CD4-positive, alpha-beta T cell treated with Interleukin-4 for 4 hours (primary cell): ENCODE measurements around the gene MAP3K6.
A peak's percentile ranks its signal among the peaks of the same experiment; 100 is the strongest.

Experiments used
- DNase-seq: peaks from one replicate; pipeline ENCODE4 v3.0.0-alpha.2; 2020

MAP3K6 gene

GRCh38 chr1:27351541-27352107 lies 15.1 kb downstream of the MAP3K6 start:
- no peak for DNase-seq

DNA sequence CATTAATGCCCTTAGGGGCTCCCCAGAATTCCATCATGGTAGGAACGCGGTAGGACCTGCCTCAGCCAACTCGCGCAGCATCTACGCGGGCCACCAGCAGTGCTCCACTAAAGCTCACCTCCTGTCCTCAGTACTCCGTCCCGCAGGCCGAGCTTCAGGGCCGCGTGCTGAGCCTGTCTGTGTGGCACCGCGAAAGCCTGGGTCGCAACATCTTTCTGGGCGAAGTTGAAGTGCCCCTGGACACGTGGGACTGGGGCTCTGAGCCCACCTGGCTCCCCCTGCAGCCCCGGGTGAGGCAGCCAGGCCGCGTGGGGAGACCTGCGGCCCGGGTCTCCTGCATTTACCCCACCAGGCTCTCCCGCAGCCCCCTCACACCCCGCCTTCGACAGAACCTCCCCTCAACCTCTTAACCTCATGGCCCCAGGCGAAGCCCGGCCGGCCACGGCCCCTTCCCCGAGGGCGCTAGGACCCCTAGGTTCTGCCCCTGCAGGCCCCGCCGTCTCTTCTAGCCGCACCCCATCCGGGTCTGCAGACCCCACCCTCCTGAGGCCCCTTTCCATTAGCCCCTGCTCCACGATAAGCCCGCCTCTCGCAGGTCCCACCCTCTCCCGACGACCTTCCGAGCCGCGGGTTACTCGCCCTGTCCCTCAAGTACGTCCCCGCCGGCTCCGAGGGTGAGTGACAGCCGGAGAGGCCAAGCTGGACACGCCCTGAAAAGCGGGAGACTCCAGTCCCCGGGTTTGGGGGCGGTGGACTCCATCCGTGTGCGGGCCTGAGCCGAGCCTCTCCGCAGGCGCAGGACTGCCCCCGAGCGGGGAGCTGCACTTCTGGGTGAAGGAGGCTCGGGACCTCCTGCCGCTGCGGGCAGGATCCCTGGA lies 15.9 kb downstream of the MAP3K6 start:
- DNase-seq = no peak

DNA sequence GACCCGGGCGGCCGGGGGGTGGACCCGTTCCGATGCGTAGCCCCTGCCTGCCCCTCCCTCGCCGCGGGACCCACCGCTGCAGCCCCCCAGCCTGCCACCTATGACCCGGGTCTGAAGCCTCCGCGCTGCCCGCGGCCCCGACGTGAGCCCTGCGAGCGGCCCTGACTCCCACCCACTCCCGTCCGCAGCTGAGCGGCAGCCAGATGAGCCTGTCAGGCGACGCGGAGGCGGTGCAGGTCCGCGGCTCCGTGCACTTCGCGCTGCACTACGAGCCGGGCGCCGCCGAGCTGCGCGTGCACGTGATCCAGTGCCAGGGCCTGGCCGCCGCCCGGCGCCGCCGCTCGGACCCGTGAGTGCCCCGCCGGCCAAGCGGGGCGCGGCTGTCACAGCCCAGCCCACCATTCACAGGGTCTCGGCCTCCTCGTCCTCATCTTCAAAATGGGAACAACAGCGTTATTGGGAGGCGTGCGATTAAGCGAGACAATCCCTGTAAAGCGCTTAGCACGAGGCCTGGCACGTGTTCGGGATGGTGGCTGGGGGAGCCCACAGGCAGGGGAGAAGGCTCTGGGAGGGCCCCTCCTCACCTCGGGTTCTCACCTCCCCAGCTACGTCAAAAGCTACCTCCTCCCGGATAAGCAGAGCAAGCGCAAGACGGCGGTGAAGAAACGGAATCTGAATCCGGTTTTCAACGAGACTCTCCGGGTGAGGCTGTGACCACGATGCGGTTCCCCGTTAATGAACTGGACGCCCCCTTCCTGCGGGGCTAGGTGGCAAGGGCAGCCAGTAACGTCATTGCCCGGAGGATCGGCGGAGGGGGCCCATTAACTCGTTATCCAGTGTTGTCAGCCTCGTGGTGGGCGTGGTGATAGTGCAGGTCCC lies 16.7 kb downstream of the MAP3K6 start:
- no peak for DNase-seq

- no peak for DNase-seq
Observed at GRCh38 chr1:27348861-27349783, 17.6 kb downstream of the MAP3K6 start.

- DNase-seq = no peak
Observed at GRCh38 chr1:27346991-27347624, 19.7 kb downstream of the MAP3K6 start.

GRCh38 chr1:27346357-27346756 lies 20.4 kb downstream of the MAP3K6 start:
- no peak for DNase-seq

GRCh38 chr1:27345272-27345671 lies 21.5 kb downstream of the MAP3K6 start:
- DNase-seq = no peak

DNA sequence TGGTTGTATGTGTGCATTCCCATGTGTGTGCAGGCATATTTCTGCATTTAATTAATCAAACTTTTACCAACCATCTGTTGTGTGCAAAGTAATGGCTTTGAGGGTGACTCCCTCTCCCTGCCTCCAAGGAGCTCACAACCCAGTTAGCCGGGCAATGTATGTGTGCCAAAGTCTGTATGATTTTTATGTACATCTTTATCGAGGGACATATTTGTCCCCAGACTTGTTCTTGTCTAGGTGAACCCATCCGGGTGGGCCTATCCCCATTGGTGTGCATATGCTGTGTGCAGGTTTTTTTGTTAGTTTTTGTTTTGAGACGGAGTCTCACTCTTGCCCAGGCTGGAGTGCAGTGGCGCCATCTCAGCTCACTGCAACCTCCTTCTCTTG lies 23.1 kb downstream of the MAP3K6 start:
- DNase-seq = no peak

- peak; percentile 90 for DNase-seq
Observed at GRCh38 chr1:27342778-27343638, 23.8 kb downstream of the MAP3K6 start.

DNA sequence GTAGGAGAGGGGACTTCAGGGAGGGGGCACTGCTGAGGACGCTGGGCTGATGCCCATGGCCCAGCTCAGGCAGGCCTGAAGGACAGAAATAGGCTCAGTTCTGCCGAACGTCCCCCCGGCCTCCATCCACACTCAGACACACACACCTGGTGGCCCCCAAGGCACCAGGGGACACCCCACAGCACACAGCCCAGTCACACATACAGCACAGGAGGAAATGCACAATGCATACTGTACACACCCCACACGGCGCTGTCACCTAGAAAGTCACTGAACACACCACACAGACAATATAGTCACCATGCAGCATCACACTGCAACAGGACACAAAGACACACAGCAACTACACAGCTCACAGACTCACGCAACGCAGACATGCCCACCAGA lies 24.4 kb downstream of the MAP3K6 start:
- peak; percentile 57 for DNase-seq

GRCh38 chr1:27341525-27342252 lies 25.1 kb downstream of the MAP3K6 start, which contains the start of gene SYTL1:
TSS of gene SYTL1 (plus strand) at chr1:27342022. CDS start at chr1:27345335, 3,313 bp downstream.
- DNase-seq = peak; percentile 65

DNA sequence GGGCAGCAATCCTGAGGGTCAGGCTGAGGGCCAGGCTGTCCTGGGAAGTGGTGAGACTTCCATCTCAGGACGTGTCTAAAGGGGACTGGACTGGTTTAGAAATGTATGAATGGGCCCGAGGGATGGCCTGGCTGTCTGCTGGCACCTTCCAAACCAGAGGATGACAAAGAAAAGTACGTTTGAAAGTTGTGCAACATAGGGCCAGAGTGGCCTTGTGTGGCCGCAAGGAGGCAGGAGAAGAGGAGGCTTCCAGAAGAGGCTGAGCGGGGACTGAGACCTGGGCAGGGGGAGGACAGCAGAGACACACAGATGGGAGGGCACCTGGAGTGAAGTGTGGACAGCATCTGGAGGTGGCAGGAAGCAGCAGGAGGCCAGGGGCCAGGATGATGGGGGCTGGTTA lies 27.5 kb downstream of the MAP3K6 start:
- no peak for DNase-seq

GRCh38 chr1:27338751-27339150 lies 28.0 kb downstream of the MAP3K6 start:
- DNase-seq = no peak

DNA sequence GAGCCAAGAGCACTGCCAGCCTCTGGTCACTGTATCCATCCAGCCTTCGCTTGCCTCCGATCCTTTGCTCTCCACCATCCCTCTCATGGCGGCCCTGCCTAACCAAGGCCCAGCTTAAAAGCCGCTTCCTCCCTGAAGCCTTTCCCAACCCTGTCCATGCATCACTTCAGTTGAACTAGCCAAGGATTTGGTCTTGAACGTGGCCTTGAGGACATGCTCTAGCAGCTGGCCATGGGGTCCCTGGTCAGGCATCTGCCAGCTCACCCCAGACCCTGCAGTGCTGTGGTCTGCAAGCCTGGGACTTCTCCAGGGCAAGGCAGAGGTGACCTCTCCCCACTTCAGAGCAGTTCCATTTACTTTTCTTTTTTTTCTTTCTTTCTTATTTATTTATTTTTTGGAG lies 30.0 kb downstream of the MAP3K6 start:
- DNase-seq = no peak

DNA sequence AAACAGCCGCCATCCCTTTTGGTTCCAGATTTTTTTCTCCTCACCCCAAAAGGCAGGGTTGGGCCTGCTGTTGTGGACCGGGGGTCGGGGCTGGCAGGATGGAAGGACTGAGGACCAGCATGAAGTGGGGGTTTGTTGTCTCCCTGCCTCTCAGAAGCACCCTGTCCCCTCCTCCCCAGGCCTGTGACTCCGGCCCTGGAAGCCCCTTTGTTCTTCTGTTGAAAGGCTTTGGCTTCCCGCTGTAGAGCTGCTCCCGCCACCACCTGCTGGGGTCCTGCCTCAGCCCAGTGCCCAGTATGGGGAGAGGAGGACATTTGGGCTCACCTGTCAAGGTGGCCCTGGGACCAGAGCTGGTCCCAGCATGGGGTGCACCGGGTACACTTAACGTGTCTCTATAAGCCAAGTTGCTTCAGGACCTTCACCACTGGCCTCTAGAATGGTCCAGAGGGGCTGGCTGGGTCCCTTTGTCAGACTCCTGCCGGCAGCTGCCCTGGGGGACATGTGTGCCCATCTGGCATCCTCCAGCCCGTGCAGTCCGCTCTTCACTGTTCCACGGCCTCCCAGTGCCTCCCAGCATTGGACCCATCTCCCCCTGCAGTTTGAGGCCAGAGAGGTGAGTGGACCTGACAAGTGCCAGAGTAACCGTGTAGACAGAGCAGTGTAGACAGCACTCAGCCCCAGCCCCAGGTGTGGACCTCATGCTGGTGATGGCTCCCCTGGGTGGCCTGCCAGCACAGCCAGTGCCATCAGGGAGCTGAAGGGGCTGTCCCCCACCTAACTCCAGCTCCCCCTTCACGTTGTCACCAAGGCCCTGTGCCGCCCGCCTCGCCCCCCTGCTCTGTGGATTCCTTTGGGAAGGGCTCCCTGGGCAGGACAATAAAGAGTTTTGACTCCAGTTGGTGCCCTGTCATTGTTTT lies 31.0 kb downstream of the MAP3K6 start:
- DNase-seq = no peak

DNA sequence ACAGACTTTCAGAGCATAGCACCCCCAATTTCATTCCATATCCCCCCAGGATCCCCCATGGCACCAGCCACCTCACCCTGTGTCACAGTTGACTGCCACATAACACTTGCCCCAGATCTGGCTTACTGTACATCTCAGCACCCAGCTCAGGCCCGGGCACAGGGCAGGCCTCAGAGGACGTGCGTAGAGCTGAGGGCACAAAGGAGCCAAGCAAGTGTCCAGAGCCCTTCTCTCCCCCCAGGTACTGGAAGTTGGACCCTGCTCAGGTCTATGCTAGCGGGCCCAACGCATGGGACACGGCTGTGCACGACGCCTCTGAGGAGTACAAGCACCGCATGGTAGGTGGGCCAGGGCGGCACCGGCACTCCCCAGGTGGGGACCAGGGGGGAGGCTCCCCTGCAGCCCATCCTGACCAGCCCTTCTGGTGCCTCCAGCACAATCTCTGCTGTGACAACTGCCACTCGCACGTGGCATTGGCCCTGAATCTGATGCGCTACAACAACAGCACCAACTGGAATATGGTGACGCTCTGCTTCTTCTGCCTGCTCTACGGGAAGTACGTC lies 33.0 kb downstream of the MAP3K6 start:
- DNase-seq = no peak

DNA sequence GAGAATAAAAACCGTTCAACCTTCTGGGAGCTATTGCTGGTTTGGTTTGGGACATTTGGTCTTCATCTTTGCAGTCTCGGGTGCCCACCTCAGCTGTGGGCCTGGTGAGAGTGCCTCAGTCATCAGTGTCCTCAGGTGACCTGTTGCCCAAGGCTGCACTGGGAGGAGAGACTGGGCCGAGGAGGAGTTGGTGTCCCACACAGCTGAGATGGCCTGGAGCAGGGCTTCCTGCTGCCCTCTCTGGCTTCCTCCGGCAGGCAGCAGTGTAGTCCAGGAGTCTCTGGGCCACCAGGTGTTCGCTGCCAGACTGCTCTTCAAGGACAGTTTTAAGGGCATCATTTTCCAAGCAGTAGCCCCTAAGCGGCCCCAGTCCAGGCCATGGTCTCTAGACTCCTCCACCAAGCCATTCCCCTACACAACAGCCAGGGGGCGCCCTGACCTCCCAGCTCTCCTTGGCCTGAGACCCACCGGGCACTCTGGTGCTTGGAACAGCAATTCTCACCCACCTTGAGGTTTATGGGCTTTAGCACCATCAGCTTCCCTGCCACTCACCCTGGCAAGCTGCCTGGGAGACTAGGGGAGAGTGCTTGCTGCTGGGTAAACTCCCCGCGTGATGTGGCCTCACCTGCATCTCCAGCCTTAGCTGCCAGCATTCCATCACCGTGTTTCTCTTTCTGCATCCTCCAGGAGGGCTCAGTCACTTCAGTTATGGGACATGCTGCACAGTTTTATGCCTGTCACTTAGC lies 34.1 kb downstream of the MAP3K6 start:
- peak; percentile 54 for DNase-seq

GRCh38 chr1:27331922-27332321 lies 34.8 kb downstream of the MAP3K6 start:
- DNase-seq = no peak
